NT2/D1 (cell line): Measurements from ENCODE around the gene HNRNPD.
"Not testable (repeated sequence)": the region's sequence is repeated elsewhere in the genome, so short reads cannot be mapped to it uniquely, and the experiment has no call there.

Experiments used
- SUZ12 ChIP-seq: IDR thresholded peaks from 2 replicates; pipeline ENCODE4 v1.6.1; 2011; ENCODE audit not compliant: insufficient read length, insufficient read depth; ENCODE audit errors: extremely low read depth
- YY1 ChIP-seq: IDR thresholded peaks from 2 replicates; pipeline ENCODE4 v1.6.1; 2011; ENCODE audit not compliant: insufficient read length, insufficient read depth
- ZNF274 ChIP-seq: IDR thresholded peaks from 2 replicates; pipeline ENCODE4 v1.6.1; 2011; ENCODE audit warnings: mild to moderate bottlenecking, low read depth, low read length

DNA sequence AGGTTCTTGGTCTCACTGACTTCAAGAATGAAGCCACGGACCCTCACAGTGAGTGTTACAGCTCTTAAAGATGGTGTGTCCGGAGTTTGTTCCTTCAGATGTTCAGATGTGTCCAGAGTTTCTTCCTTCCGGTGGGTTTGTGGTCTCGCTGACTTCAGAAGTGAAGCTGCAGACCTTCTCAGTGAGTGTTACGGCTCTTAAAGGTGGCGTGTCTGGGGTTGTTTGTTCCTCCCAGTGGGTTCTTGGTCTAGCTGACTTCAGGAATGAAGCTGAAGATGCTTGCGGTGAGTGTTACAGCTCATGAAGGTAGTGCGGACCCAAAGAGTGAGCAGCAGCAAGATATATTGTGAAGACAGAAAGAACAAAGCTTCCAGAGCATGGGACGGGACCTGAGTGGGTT, 40.1 kb downstream of the HNRNPD start:
- not testable (repeated sequence) for TF ChIP-seq SUZ12, ZNF274, YY1
